K562 (cell line): ENCODE measurements around the gene SLC25A42. TPM values are rescaled to one million over a fixed set of nuclear protein-coding genes. Genes with fewer than 3 reads are reported as not detected.

Source experiments
- ARID3B ChIP-seq: fragments of 250-450 bp; sonication (Bioruptor Pico); IDR thresholded peaks from 2 replicates; pipeline ENCODE4 v1.4.0; 2020; ENCODE audit warnings: borderline replicate concordance
- CEBPZ ChIP-seq: fragments of 150-350 bp; IDR thresholded peaks from 2 replicates; pipeline ENCODE4 v1.6.1; 2014; ENCODE audit warnings: low read depth, mild to moderate bottlenecking, low read length, borderline replicate concordance
- ELF4 ChIP-seq: fragments of 450-650 bp; formaldehyde crosslinking; IDR thresholded peaks from 2 replicates; pipeline ENCODE4 v1.4.0; 2022; ENCODE audit warnings: missing genetic modification characterization
- ETS1 ChIP-seq: conservative IDR thresholded peaks from 2 replicates; pipeline ENCODE4 v1.6.1; 2011; ENCODE audit warnings: low read depth, mild to moderate bottlenecking, low read length; ENCODE audit not compliant: control insufficient read depth
- FOXK1 ChIP-seq: sonication (generic); formaldehyde crosslinking; IDR thresholded peaks from 2 replicates; pipeline ENCODE4 v1.8.0; 2022; ENCODE audit warnings: missing genetic modification reagents, mild to moderate bottlenecking, borderline replicate concordance
- KAT7 ChIP-seq: sonication (generic); formaldehyde crosslinking; IDR thresholded peaks from 2 replicates; pipeline ENCODE4 v1.8.0; 2022; ENCODE audit warnings: missing genetic modification reagents, mild to moderate bottlenecking, borderline replicate concordance
- MLX ChIP-seq, 2 experiments: fragments of 450-650 bp in 1 of 2; sonication (generic) in 1 of 2; formaldehyde crosslinking; conservative IDR thresholded peaks; 2 replicates each; pipeline versions ENCODE4 v1.4.0 to v1.8.1; 2020 to 2022; ENCODE audit warnings: mild to moderate bottlenecking in 1 of 2, missing genetic modification reagents in 1 of 2
- NR3C1 ChIP-seq: sonication (generic); formaldehyde crosslinking; IDR thresholded peaks from 2 replicates; pipeline ENCODE4 v1.8.1; 2022; ENCODE audit warnings: missing genetic modification reagents
- RBM14 ChIP-seq: fragments of 200-400 bp; formaldehyde crosslinking; IDR thresholded peaks from 2 replicates; pipeline ENCODE4 v1.6.1; 2018; ENCODE audit warnings: low read depth, mild to moderate bottlenecking, low read length, moderate library complexity, borderline replicate concordance; ENCODE audit not compliant: insufficient read depth
- SAFB2 ChIP-seq: fragments of 200-400 bp; formaldehyde crosslinking; IDR thresholded peaks from 2 replicates; pipeline ENCODE4 v1.6.1; 2018; ENCODE audit warnings: borderline replicate concordance, low read length, low read depth, moderate library complexity; ENCODE audit not compliant: severe bottlenecking
- SPI1 ChIP-seq: IDR thresholded peaks from 2 replicates; pipeline ENCODE4 v1.6.1; 2011; ENCODE audit warnings: low read depth, low read length, control low read depth, borderline replicate concordance
- STAG1 ChIP-seq: sonication (generic); formaldehyde crosslinking; IDR thresholded peaks from 2 replicates; pipeline ENCODE4 v1.5.0; 2020; ENCODE audit warnings: missing genetic modification reagents, borderline replicate concordance
- TBL1XR1 ChIP-seq, 2 experiments: IDR thresholded peaks; 2 replicates each; pipeline ENCODE4 v1.6.1; 2012; ENCODE audit warnings: improper control_type of control experiment in 2 of 2, low read length in 2 of 2, mild to moderate bottlenecking in 1 of 2
- THRAP3 ChIP-seq: fragments of 450-650 bp; IDR thresholded peaks from 2 replicates; pipeline ENCODE4 v1.6.1; 2016; ENCODE audit warnings: mild to moderate bottlenecking, inconsistent platforms, borderline replicate concordance
- ZC3H8 ChIP-seq: fragments of 450-650 bp; IDR thresholded peaks from 2 replicates; pipeline ENCODE4 v1.6.1; 2017
- ZNF3 ChIP-seq: fragments of 250-450 bp; sonication (Bioruptor Pico); IDR thresholded peaks from 2 replicates; pipeline ENCODE4 v1.5.0; 2021; ENCODE audit warnings: mild to moderate bottlenecking, moderate library complexity
- ZNF41 ChIP-seq: fragments of 250-450 bp; sonication (Bioruptor Pico); conservative IDR thresholded peaks from 2 replicates; pipeline ENCODE4 v1.4.0; 2020; ENCODE audit warnings: mild to moderate bottlenecking
- ZNF431 ChIP-seq: sonication (generic); formaldehyde crosslinking; IDR thresholded peaks from 2 replicates; pipeline ENCODE4 v1.8.0; 2022; ENCODE audit warnings: mild to moderate bottlenecking, missing genetic modification reagents
- ZNF511 ChIP-seq: sonication (generic); formaldehyde crosslinking; IDR thresholded peaks from 2 replicates; pipeline ENCODE4 v1.8.0; 2022; ENCODE audit warnings: mild to moderate bottlenecking, missing genetic modification reagents
- ZNF717 ChIP-seq: fragments of 250-450 bp; sonication (Bioruptor Pico); IDR thresholded peaks from 2 replicates; pipeline ENCODE4 v1.5.0; 2021
- polyA plus RNA-seq, 8 experiments: library from polyadenylated mRNA; depleted of rRNA in 4 of 8; stranded (reverse) in 5 of 8; unstranded in 3 of 8; fragments of >200 nt; fragmentation: Nextera tagmentation in 2 of 8; fragmentation: Illumina TruSeq in 1 of 8; extraction: Ambion mirVana in 2 of 8; extraction: Trizol in 1 of 8; gene quantifications; 2 replicates each; pipeline versions ENCODE4 v1.2.1 to v1.2.3, GENCODE V29; 2011 to 2014; ENCODE audit warnings: inconsistent platforms in 1 of 8, missing spikeins in 1 of 8
- total RNA-seq, 7 experiments: library from RNA; depleted of rRNA in 6 of 7; stranded (reverse); fragments of >200 nt in 6 of 7; fragmentation: Illumina TruSeq in 2 of 7; extraction: Trizol in 2 of 7; gene quantifications; 2 replicates each; pipeline versions ENCODE4 v1.2.1 to v1.2.3, GENCODE V29; 2011 to 2021; ENCODE audit warnings: low replicate concordance in 1 of 7

Gene SLC25A42
- total and polyA plus RNA-seq, 9 of the 15 experiments (the other 6 are each of a cell fraction or from before 2014, with no cell fraction given), result 0.59 to 32.2 (median 14.1) TPM

- TF ChIP-seq RBM14 (no peak), ZNF41 (CRISPR knock-in tag) (no peak), TBL1XR1 (IDR thresholded peaks at IDR 0.05; ENCODE audit: low read length in 2 of 2) (peak; percentile 86 to 94), ARID3B (CRISPR knock-in tag) (no peak), ETS1 (peak; percentile 87), THRAP3 (0 out of 2 replicates have a peak, but pooled peaks have one; percentile 10), NR3C1 (CRISPR knock-in tag) (no peak), FOXK1 (CRISPR knock-in tag) (peak; percentile 73; the same call in 1 of the 2 replicates), ZNF431 (CRISPR knock-in tag) (no peak), KAT7 (peak; percentile 66; the same call in 1 of the 2 replicates), SPI1 (peak; percentile 64; the same call in 1 of the 2 replicates), MLX (CRISPR knock-in tag; conservative IDR thresholded peaks at IDR 0.05) (no peak), ZNF3 (CRISPR knock-in tag) (no peak), ELF4 (CRISPR knock-in tag) (0 out of 2 replicates have a peak, but pooled peaks have one; percentile 28), ZNF717 (no peak), SAFB2 (no peak), STAG1 (CRISPR knock-in tag) (no peak), ZNF511 (CRISPR knock-in tag) (no peak), ZC3H8 (no peak), CEBPZ (no peak)
These were observed 3.8 kb upstream of the SLC25A42 start (continued) for GRCh38 chr19:19059837-19060611.
